HCT116 (cell line): ENCODE results near the gene LRRC8B. TPM values are rescaled to one million over a fixed set of nuclear protein-coding genes. Genes with fewer than 3 reads are reported as not detected.

ENCODE experiments used
- ATAC-seq: fragments of 200-7000 bp; cut with Tn5 transposase; 2 replicates; pipeline ENCODE4 v1.9.1; 2020; ENCODE audit warnings: mild to moderate bottlenecking, moderate library complexity
- BruUV-seq: library from RNA; stranded (reverse); fragments of 400-500 nt; replicated peaks from 2 replicates; lab custom pipeline; 2021; lab: Mats Ljungman, UMichigan
- CTCF ChIA-PET: fragments of 300-600 bp; sonication (Branson Sonifier 250); formaldehyde crosslinking; loops from one replicate; lab custom pipeline; 2021; ENCODE audit warnings: antibody characterized with exemption; lab: Charles Lee
- POLR2A ChIA-PET: fragments of 300-600, 350-600 bp; sonication (Branson Sonifier 250); formaldehyde crosslinking; loops from one replicate; lab custom pipeline; 2021; ENCODE audit warnings: antibody characterized with exemption; lab: Charles Lee
- RAD21 ChIA-PET, 2 experiments: fragments of 300-600 bp; sonication (Branson Sonifier 250); formaldehyde crosslinking; loops; one replicate each; lab custom pipeline; 2023; ENCODE audit warnings: low total read pairs in 2 of 2; ENCODE audit not compliant: uncharacterized antibody in 2 of 2, unreplicated experiment in 2 of 2, low non-redundant PET in 1 of 2; lab: Charles Lee
- DNase-seq: peaks from one replicate; pipeline ENCODE4 v3.0.0-alpha.2; 2010; ENCODE audit warnings: low read depth, low spot score
- H2AFZ ChIP-seq: fragments of 200-600 bp; shearing (Covaris generic), sonication (generic); 2 replicates; pipeline ENCODE4 v1.6.1; 2017; ENCODE audit warnings: low read depth, mixed run types, mixed read lengths, antibody characterized with exemption, low read length; ENCODE audit not compliant: poor library complexity, severe bottlenecking
- H3K27ac ChIP-seq: 2 replicates; pipeline ENCODE4 v1.5.1; 2012; ENCODE audit warnings: low read depth, low read length
- H3K27me3 ChIP-seq: fragments of 200-600 bp; sonication (generic); 2 replicates; pipeline ENCODE4 v1.6.1; 2016; ENCODE audit warnings: mixed run types, low read length, mixed read lengths; ENCODE audit not compliant: insufficient read depth
- H3K36me3 ChIP-seq, 2 experiments: fragments of 200-500 bp in 1 of 2; fragments of 200-600 bp in 1 of 2; sonication (Bioruptor generic) in 1 of 2; sonication (generic) in 1 of 2; 2 replicates each; pipeline versions ENCODE4 v1.5.1 to v1.6.1; 2014 to 2016; ENCODE audit warnings: low read length in 2 of 2, inconsistent platforms in 1 of 2, mixed read lengths in 1 of 2, mixed run types in 1 of 2; ENCODE audit not compliant: insufficient read depth in 2 of 2, control insufficient read depth in 1 of 2
- H3K4me1 ChIP-seq, 2 experiments: fragments of 200-600 bp in 1 of 2; sonication (generic) in 1 of 2; 2 replicates each; pipeline versions ENCODE4 v1.5.1 to v1.6.1; 2012 to 2017; ENCODE audit warnings: low read length in 2 of 2, inconsistent platforms in 1 of 2, mild to moderate bottlenecking in 1 of 2, mixed read lengths in 1 of 2, mixed run types in 1 of 2, moderate library complexity in 1 of 2; ENCODE audit not compliant: insufficient read depth in 2 of 2, control insufficient read depth in 1 of 2
- H3K4me2 ChIP-seq: fragments of 200-600 bp; sonication (generic); 2 replicates; pipeline ENCODE4 v1.6.1; 2017; ENCODE audit warnings: mixed run types, low read length, mixed read lengths
- H3K4me3 ChIP-seq, 2 experiments: fragments of 200-600 bp in 1 of 2; sonication (generic) in 1 of 2; replicated peaks in 1 of 2; 2 replicates each; pipeline ENCODE4 v1.5.1; 2011 to 2016; ENCODE audit warnings: low read length in 2 of 2, control low read depth in 1 of 2, low read depth in 1 of 2, mild to moderate bottlenecking in 1 of 2, mixed read lengths in 1 of 2, mixed run types in 1 of 2
- H3K79me2 ChIP-seq: fragments of 200-600 bp; sonication (generic); 2 replicates; pipeline ENCODE4 v1.6.1; 2017; ENCODE audit warnings: mild to moderate bottlenecking, mixed run types, low read length, moderate library complexity, mixed read lengths; ENCODE audit not compliant: insufficient read depth
- H3K9ac ChIP-seq: fragments of 200-600 bp; sonication (generic); 2 replicates; pipeline ENCODE4 v1.6.1; 2016; ENCODE audit warnings: low read length, mixed read lengths
- H3K9me2 ChIP-seq: fragments of 200-600 bp; sonication (generic), shearing (Covaris generic); 2 replicates; pipeline ENCODE4 v1.6.1; 2017; ENCODE audit warnings: mixed run types, mild to moderate bottlenecking, moderate library complexity; ENCODE audit not compliant: insufficient read depth
- H3K9me3 ChIP-seq, 2 experiments: fragments of 200-500 bp in 1 of 2; fragments of 200-600 bp in 1 of 2; sonication (Bioruptor generic) in 1 of 2; sonication (generic) in 1 of 2; 2 replicates each; pipeline ENCODE4 v1.6.1; 2014 to 2017; ENCODE audit warnings: low read length in 2 of 2, mixed read lengths in 2 of 2, inconsistent platforms in 1 of 2, low read depth in 1 of 2, mild to moderate bottlenecking in 1 of 2, mixed run types in 1 of 2, moderate library complexity in 1 of 2; ENCODE audit not compliant: control insufficient read depth in 1 of 2, insufficient read depth in 1 of 2
- H4K20me1 ChIP-seq: fragments of 200-600 bp; sonication (generic), shearing (Covaris generic); 2 replicates; pipeline ENCODE4 v1.6.1; 2017; ENCODE audit warnings: mixed run types, mild to moderate bottlenecking, moderate library complexity; ENCODE audit not compliant: insufficient read depth
- CBX3 ChIP-seq: IDR thresholded peaks from 2 replicates; pipeline ENCODE4 v1.6.1; 2012; ENCODE audit warnings: low read depth
- CEBPB ChIP-seq: IDR thresholded peaks from 2 replicates; pipeline ENCODE4 v1.6.1; 2012; ENCODE audit warnings: low read depth
- ELF1 ChIP-seq: IDR thresholded peaks from 2 replicates; pipeline ENCODE4 v1.6.1; 2012; ENCODE audit warnings: low read depth, borderline replicate concordance
- EZH2 ChIP-seq: fragments of 200-600 bp; sonication (generic); IDR thresholded peaks from 2 replicates; pipeline ENCODE4 v1.6.1; 2017; ENCODE audit warnings: antibody characterized with exemption, mixed run types
- EZH2phosphoT487 ChIP-seq: fragments of 200-600 bp; IDR thresholded peaks from 2 replicates; pipeline ENCODE4 v1.6.1; 2018; ENCODE audit warnings: antibody characterized with exemption, borderline replicate concordance
- FOSL1 ChIP-seq: IDR thresholded peaks from 2 replicates; pipeline ENCODE4 v1.6.1; 2012; ENCODE audit warnings: low read depth
- POLR2AphosphoS5 ChIP-seq: IDR thresholded peaks from 2 replicates; pipeline ENCODE4 v1.6.1; 2011; ENCODE audit warnings: mild to moderate bottlenecking, low read depth, low read length, moderate library complexity
- TCF7L2 ChIP-seq: IDR thresholded peaks from 2 replicates; pipeline ENCODE4 v1.7.0; 2011; ENCODE audit warnings: borderline replicate concordance, inconsistent platforms; ENCODE audit not compliant: insufficient read depth, insufficient read length; ENCODE audit errors: extremely low read depth
- ZNF274 ChIP-seq: fragments of 200-500 bp; sonication (Bioruptor generic); IDR thresholded peaks from 2 replicates; pipeline ENCODE4 v1.6.1; 2014; ENCODE audit warnings: mild to moderate bottlenecking, low read depth, low read length, inconsistent platforms
- intact Hi-C: fragments of 100-400 bp; cut with micrococcal nuclease; formaldehyde crosslinking; loops from 2 replicates; pipeline ENCODE4 v1.10.0; 2022
- total RNA-seq: library from RNA; stranded (reverse); gene quantifications from one replicate; pipeline ENCODE4 v1.2.1, GENCODE V29; 2021; ENCODE audit not compliant: unreplicated experiment
- TF ChIP-seq, protein P1 (sequence below): IDR thresholded peaks from 2 replicates; pipeline ENCODE4 v1.6.1; 2011; ENCODE audit warnings: mild to moderate bottlenecking, low read length, moderate library complexity; ENCODE audit not compliant: insufficient replicate concordance; ENCODE audit errors: extremely low read depth
- TF ChIP-seq, protein P2 (sequence below), 3 experiments: fragments of 200-600 bp in 1 of 3; sonication (generic) in 1 of 3; IDR thresholded peaks in 2 of 3; conservative IDR thresholded peaks in 1 of 3; 2 replicates each; pipeline ENCODE4 v1.5.1; 2012 to 2017; ENCODE audit warnings: low read depth in 2 of 3, low read length in 2 of 3, antibody characterized with exemption in 1 of 3, borderline replicate concordance in 1 of 3, control low read depth in 1 of 3, mild to moderate bottlenecking in 1 of 3, mixed read lengths in 1 of 3, mixed run types in 1 of 3, moderate library complexity in 1 of 3; ENCODE audit not compliant: insufficient read depth in 1 of 3
- TF ChIP-seq, protein P3 (sequence below): IDR thresholded peaks from 2 replicates; pipeline ENCODE4 v1.6.1; 2012

The LRRC8B gene
- total RNA-seq, 1 experiment from 2014 or later: 17.9 TPM

DNA sequence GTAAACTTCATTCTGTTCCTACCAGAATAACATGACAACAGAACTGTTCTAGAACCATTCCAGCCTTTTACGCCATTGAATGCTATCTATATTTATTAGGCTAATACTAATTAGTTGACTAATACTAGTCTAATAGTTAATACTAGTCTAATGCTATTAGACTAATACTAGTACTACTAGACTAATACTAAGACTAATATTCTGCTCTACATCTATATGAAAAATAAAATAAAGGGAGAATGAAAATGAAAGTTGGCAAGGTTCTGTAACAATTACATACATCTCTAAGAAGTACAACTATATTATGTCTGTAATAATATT, 40.9 kb upstream of the LRRC8B start:
- Histone ChIP-seq H3K27me3 (no peaks in the 10 kb centered on the region), H3K4me1 (no peaks in the 10 kb centered on the region), H3K9ac (no peak overlapping the region), H3K4me2 (no peak overlapping the region), H4K20me1 (no peaks in the 10 kb centered on the region), H3K36me3 (no peaks in the 10 kb centered on the region), H3K27ac (no peak overlapping the region), H3K4me3 (no peak overlapping the region), H3K9me2 (no peaks in the 10 kb centered on the region), H3K79me2 (no peaks in the 10 kb centered on the region), H3K9me3 (no peaks in the 10 kb centered on the region), H2AFZ (no peak overlapping the region)
- CTCF ChIA-PET: interaction anchor here (0.6 to 2.4 kb wide), 14 partner anchors 14 to 500 kb away, joined by 3 to 36 read pairs (median 4); no protein-coding TSS in a partner anchor
- RAD21 ChIA-PET: interaction anchor here (1.0 to 1.7 kb wide), 2 partner anchors 279 kb away, joined by 6 to 7 read pairs; no protein-coding TSS in a partner anchor
- DNase-seq (no peak), ATAC-seq (no peak)
- no TSS peak for BruUV-seq
- intact Hi-C loops: loop anchor here (1.0 to 5.0 kb wide), 3 partner anchors 116 to 504 kb away; no protein-coding TSS in a partner anchor
- POLR2A ChIA-PET: no interaction called here
- no peak for TF ChIP-seq EZH2

DNA sequence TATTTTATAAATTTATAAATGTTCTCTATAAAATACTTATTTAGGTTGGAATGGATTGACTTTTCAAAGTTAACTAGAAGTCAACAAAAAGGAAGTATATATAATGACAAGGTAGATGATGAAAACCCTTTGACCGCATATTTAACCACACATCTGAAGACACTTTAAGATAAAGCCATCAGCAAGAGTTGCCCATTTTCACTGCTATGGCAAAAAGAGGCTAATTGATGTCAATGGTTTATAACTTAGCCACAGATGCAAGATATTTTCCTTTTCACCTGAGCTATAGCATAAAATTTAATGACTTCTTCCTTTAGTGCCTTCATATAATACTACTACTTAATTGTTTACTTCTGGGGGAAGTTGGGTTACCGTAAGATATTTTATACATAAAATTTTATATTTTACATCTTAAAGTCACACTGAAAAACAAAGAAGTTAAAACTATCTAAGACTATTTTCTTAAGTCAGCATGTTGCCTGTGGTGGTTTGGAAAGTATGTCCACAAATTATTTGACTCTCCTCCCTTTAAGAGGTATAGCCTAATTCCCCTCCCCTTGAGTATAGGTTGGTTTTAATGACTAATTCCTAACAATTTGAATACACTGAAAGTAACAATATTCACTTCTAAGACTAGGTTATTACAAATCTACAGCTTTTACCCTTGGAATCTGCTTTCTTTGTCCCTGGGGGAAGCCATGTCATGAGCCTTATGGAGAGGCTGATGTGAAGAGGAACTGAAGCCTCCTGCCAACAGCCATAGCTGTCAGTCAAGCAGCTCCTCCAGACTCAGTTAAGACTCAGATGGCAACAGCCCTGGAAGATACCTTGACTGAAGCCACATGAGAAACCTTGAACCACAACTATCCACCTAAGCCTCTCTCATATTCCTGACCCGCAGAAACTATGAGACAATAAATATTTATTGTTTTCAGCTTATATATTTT, 40.3 kb upstream of the LRRC8B start:
- CTCF ChIA-PET: interaction anchor here (0.7 to 2.4 kb wide), 13 partner anchors 15 to 511 kb away, joined by 3 to 36 read pairs (median 4); no protein-coding TSS in a partner anchor
- no peak overlapping the region for H3K4me2 ChIP-seq
- POLR2A ChIA-PET: no interaction called here
- no TSS peak for BruUV-seq
- no peak for TF ChIP-seq CEBPB
- TF ChIP-seq ELF1: no peak
- no peak for TF ChIP-seq EZH2
- TF ChIP-seq FOSL1: no peak
- TF ChIP-seq ZNF274: no peak
- no peak for TF ChIP-seq TCF7L2
- TF ChIP-seq POLR2AphosphoS5: no peak
- TF ChIP-seq, protein P1, sequence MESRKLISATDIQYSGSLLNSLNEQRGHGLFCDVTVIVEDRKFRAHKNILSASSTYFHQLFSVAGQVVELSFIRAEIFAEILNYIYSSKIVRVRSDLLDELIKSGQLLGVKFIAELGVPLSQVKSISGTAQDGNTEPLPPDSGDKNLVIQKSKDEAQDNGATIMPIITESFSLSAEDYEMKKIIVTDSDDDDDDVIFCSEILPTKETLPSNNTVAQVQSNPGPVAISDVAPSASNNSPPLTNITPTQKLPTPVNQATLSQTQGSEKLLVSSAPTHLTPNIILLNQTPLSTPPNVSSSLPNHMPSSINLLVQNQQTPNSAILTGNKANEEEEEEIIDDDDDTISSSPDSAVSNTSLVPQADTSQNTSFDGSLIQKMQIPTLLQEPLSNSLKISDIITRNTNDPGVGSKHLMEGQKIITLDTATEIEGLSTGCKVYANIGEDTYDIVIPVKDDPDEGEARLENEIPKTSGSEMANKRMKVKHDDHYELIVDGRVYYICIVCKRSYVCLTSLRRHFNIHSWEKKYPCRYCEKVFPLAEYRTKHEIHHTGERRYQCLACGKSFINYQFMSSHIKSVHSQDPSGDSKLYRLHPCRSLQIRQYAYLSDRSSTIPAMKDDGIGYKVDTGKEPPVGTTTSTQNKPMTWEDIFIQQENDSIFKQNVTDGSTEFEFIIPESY: no peak
- TF ChIP-seq, protein P2, sequence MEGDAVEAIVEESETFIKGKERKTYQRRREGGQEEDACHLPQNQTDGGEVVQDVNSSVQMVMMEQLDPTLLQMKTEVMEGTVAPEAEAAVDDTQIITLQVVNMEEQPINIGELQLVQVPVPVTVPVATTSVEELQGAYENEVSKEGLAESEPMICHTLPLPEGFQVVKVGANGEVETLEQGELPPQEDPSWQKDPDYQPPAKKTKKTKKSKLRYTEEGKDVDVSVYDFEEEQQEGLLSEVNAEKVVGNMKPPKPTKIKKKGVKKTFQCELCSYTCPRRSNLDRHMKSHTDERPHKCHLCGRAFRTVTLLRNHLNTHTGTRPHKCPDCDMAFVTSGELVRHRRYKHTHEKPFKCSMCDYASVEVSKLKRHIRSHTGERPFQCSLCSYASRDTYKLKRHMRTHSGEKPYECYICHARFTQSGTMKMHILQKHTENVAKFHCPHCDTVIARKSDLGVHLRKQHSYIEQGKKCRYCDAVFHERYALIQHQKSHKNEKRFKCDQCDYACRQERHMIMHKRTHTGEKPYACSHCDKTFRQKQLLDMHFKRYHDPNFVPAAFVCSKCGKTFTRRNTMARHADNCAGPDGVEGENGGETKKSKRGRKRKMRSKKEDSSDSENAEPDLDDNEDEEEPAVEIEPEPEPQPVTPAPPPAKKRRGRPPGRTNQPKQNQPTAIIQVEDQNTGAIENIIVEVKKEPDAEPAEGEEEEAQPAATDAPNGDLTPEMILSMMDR (IDR thresholded peaks at IDR 0.05 in 2 of 3, conservative IDR thresholded peaks at IDR 0.05 in 1 of 3; ENCODE audit: borderline replicate concordance in 1 of 3, insufficient read depth in 1 of 3, low read depth in 2 of 3, low read length in 2 of 3): no peak
- no peak for TF ChIP-seq CBX3
- no peak for TF ChIP-seq EZH2phosphoT487
- TF ChIP-seq, protein P3, sequence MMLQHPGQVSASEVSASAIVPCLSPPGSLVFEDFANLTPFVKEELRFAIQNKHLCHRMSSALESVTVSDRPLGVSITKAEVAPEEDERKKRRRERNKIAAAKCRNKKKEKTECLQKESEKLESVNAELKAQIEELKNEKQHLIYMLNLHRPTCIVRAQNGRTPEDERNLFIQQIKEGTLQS: no peak
- TF ChIP-seq, all 23 proteins: peak for 0
- no peaks in the 10 kb centered on the region for H3K9me2 ChIP-seq
- H3K9me3 ChIP-seq: no peaks in the 10 kb centered on the region
- H3K36me3 ChIP-seq: no peaks in the 10 kb centered on the region
- no peak overlapping the region for H3K9ac ChIP-seq
- H3K4me3 ChIP-seq: no peak overlapping the region
- no peak overlapping the region for H3K27ac ChIP-seq
- RAD21 ChIA-PET: interaction anchor here (0.5 to 1.7 kb wide), 3 partner anchors 279 to 296 kb away, joined by 3 to 7 read pairs (median 6); no protein-coding TSS in a partner anchor
- H3K4me1 ChIP-seq: no peaks in the 10 kb centered on the region
- H4K20me1 ChIP-seq: no peaks in the 10 kb centered on the region
- no peak for ATAC-seq
- no peaks in the 10 kb centered on the region for H3K27me3 ChIP-seq
- no peak overlapping the region for H2AFZ ChIP-seq
- intact Hi-C loops: loop anchor here (5.0 kb wide), 1 partner anchor 503 kb away; no protein-coding TSS in a partner anchor
- DNase-seq: no peak
- H3K79me2 ChIP-seq: no peaks in the 10 kb centered on the region
